Measurements from ENCODE around the gene CRMP1.

- TF ChIP-seq EP300 (IDR thresholded peaks at IDR 0.05): no peak
- no peak for TF ChIP-seq CTCF (IDR thresholded peaks at IDR 0.05)
Observed at GRCh38 chr4:5865896-5866599, 26.8 kb downstream of the CRMP1 start.

All from upper lobe of left lung (tissue), 4 donors.